Common myeloid progenitor, CD34-positive (primary cell): ENCODE results near the gene KLHL12.
A peak's percentile ranks its signal among the peaks of the same experiment; 100 is the strongest.

Experiments used
- CTCF ChIA-PET: fragments of 350-600 bp; sonication (Branson Sonifier 250); formaldehyde crosslinking; loops from one replicate; lab custom pipeline; 2021; ENCODE audit warnings: antibody characterized with exemption; lab: Charles Lee
- POLR2A ChIA-PET: fragments of 350-600 bp; sonication (Branson Sonifier 250); formaldehyde crosslinking; loops from one replicate; lab custom pipeline; 2021; ENCODE audit warnings: antibody characterized with exemption; lab: Charles Lee
- DNase-seq, 3 donors: peaks; one replicate each; pipeline versions ENCODE4 v3.0.0 to v3.0.0-alpha.2; 2013
- H3K27ac ChIP-seq, 2 experiments: 1 replicate in 1 of 2; 2 replicates in 1 of 2; pipeline ENCODE4 v1.7.0; 2013; ENCODE audit warnings: inconsistent platforms in 2 of 2, low read length in 2 of 2, mild to moderate bottlenecking in 2 of 2, low read depth in 1 of 2, moderate library complexity in 1 of 2; ENCODE audit not compliant: severe bottlenecking in 2 of 2, insufficient read depth in 1 of 2, poor library complexity in 1 of 2
- H3K27me3 ChIP-seq, 5 experiments: replicated peaks in 2 of 5; 1 replicate in 3 of 5; 2 replicates in 2 of 5; pipeline versions ENCODE4 v1.6.1 to v1.7.0; 2013; ENCODE audit warnings: low read length in 4 of 5, mild to moderate bottlenecking in 2 of 5, moderate library complexity in 2 of 5, inconsistent platforms in 1 of 5; ENCODE audit not compliant: insufficient read depth in 5 of 5, control insufficient read depth in 4 of 5
- H3K36me3 ChIP-seq, 4 experiments: 1 replicate in 2 of 4; 2 replicates in 2 of 4; pipeline versions ENCODE4 v1.6.1 to v1.7.0; 2013; ENCODE audit warnings: low read length in 3 of 4, control low read depth in 1 of 4, mild to moderate bottlenecking in 1 of 4; ENCODE audit not compliant: control insufficient read depth in 4 of 4, insufficient read depth in 4 of 4
- H3K4me1 ChIP-seq, 4 experiments: 1 replicate in 3 of 4; 2 replicates in 1 of 4; pipeline versions ENCODE4 v1.6.1 to v1.7.1; 2013; ENCODE audit warnings: low read length in 3 of 4, mild to moderate bottlenecking in 3 of 4, control low read depth in 1 of 4, inconsistent platforms in 1 of 4, moderate library complexity in 1 of 4; ENCODE audit not compliant: control insufficient read depth in 4 of 4, insufficient read depth in 4 of 4; ENCODE audit errors: control extremely low read depth in 1 of 4
- H3K4me3 ChIP-seq, 7 experiments: 1 replicate in 4 of 7; 2 replicates in 3 of 7; pipeline versions ENCODE4 v1.5.1 to v1.7.0; 2013; ENCODE audit warnings: mild to moderate bottlenecking in 7 of 7, low read length in 6 of 7, moderate library complexity in 6 of 7, inconsistent platforms in 2 of 7, low read depth in 2 of 7, control low read depth in 1 of 7; ENCODE audit not compliant: insufficient read depth in 4 of 7, control insufficient read depth in 1 of 7; ENCODE audit errors: extremely low read depth in 1 of 7
- H3K9me3 ChIP-seq, 5 experiments: 1 replicate in 4 of 5; 2 replicates in 1 of 5; pipeline versions ENCODE4 v1.6.1 to v1.7.1; 2013; ENCODE audit warnings: low read length in 4 of 5, mild to moderate bottlenecking in 2 of 5, inconsistent platforms in 1 of 5, low read depth in 1 of 5, moderate library complexity in 1 of 5; ENCODE audit not compliant: control insufficient read depth in 4 of 5, insufficient read depth in 2 of 5; ENCODE audit errors: control extremely low read depth in 1 of 5
- WGBS: methylation state at CpG from one replicate; pipeline ENCODE4 v1.1.5; 2013; ENCODE audit not compliant: insufficient coverage; 5-methylcytosine and 5-hydroxymethylcytosine counted together

The KLHL12 gene

GRCh38 chr1:202952099-202952498, 25.1 kb upstream of the KLHL12 start:
- H3K27me3 ChIP-seq, result no peaks in the 10 kb centered on the region
- no CpG with 5 or more reads among the region's 1 CpG for WGBS
- CTCF ChIA-PET, result interaction anchor here (1.1 to 3.3 kb wide), 5 partner anchors 10 to 47 kb away, joined by 3 to 18 read pairs (median 7); partner anchors contain the start of gene CYB5R1
- peaks cover 6 to 49% (median 28%) of the 10 kb centered on the region in 4 experiments for H3K36me3 ChIP-seq
- POLR2A ChIA-PET, result no interaction called here
- peak overlapping the region; percentile 41 to 52 for H3K27ac ChIP-seq
- no peaks in the 10 kb centered on the region for H3K9me3 ChIP-seq
- H3K4me3 ChIP-seq, result no peak overlapping the region
- peaks cover 24 to 36% (median 31%) of the 10 kb centered on the region in 4 experiments for H3K4me1 ChIP-seq
- no peak for DNase-seq

DNA sequence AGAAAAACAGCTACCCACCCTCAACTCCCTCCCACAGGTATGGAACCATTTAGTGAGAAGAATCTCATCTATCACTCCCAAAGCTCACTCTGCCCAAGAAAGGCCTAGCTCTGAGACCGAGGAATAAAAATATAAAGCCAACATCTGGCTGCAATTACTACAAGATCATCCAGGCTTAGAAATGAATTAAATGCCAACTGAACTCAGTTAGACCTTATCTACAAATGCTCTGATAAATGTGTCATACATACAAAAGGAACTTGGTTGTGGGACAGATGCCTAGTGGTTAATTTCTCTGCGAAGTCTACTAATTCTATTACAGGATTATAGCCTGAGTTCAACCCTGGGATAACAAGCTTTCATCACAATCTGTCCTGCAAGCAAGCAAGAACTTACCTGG, 24.4 kb upstream of the KLHL12 start:
- Histone ChIP-seq H3K27ac (peak overlapping the region in 1 of 2 experiments; percentile 19), H3K4me3 (no peak overlapping the region), H3K36me3 (peaks cover 10 to 51% (median 29%) of the 10 kb centered on the region in 4 experiments), H3K4me1 (peaks cover 17 to 30% (median 25%) of the 10 kb centered on the region in 4 experiments), H3K9me3 (no peaks in the 10 kb centered on the region), H3K27me3 (no peaks in the 10 kb centered on the region)
- POLR2A ChIA-PET, result no interaction called here
- DNase-seq, result no peak
- CTCF ChIA-PET, result interaction anchor here (1.2 kb wide), 1 partner anchor 9 kb away, joined by 7 read pairs; no protein-coding TSS in a partner anchor
- 100% methylated on average over 1 of the region's 2 CpGs for WGBS

DNA sequence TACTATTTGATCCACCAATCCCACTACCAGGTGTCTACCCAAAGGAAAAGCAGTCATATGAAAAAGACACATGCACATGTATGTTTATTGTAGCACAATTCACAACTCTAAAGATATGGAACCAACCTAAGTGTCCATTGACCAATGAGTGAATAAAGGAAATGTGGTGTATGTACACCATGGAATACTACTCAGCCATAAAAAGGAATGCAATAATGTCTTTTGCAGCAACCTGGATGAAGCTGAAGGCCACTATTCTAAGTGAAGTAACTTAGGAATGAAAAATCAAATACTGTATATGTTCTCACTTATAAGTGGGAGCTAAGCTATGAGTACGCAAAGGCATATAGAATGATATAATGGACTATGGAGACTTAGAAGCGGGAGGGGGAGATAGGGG, 18.4 kb upstream of the KLHL12 start:
- 100% methylated on average over 2 of the region's 2 CpGs for WGBS
- ChIA-PET CTCF (interaction anchor here (1.0 to 3.4 kb wide), 2 partner anchors 9 to 54 kb away, joined by 4 to 18 read pairs; no protein-coding TSS in a partner anchor), POLR2A (interaction anchor here (1.0 kb wide), 1 partner anchor 9 kb away, joined by 5 read pairs; no protein-coding TSS in a partner anchor)

GRCh38 chr1:202944438-202944921, 17.4 kb upstream of the KLHL12 start:
- H3K9me3 ChIP-seq, result no peaks in the 10 kb centered on the region
- no peaks in the 10 kb centered on the region for H3K4me1 ChIP-seq
- peaks cover 23 to 79% (median 63%) of the 10 kb centered on the region in 4 experiments for H3K36me3 ChIP-seq
- no peak overlapping the region for H3K27ac ChIP-seq
- ChIA-PET CTCF (interaction anchor here (1.3 to 3.4 kb wide), 5 partner anchors 10 to 50 kb away, joined by 4 to 18 read pairs (median 5); partner anchors contain the start of gene KLHL12), POLR2A (interaction anchor here (0.6 to 1.0 kb wide), 3 partner anchors 10 to 54 kb away, joined by 3 to 5 read pairs (median 3); no protein-coding TSS in a partner anchor)
- DNase-seq, result peak; percentile 32 to 70 (median 40)
- no peaks in the 10 kb centered on the region for H3K27me3 ChIP-seq
- WGBS, result 93% methylated on average over 3 of the region's 5 CpGs
- no peak overlapping the region for H3K4me3 ChIP-seq

More for the DNA sequence above, 18.4 kb upstream of the KLHL12 start:
- Histone ChIP-seq H3K4me3 (no peak overlapping the region), H3K27ac (no peak overlapping the region), H3K4me1 (no peaks in the 10 kb centered on the region), H3K36me3 (peaks cover 30 to 86% (median 66%) of the 10 kb centered on the region in 4 experiments), H3K9me3 (no peaks in the 10 kb centered on the region), H3K27me3 (no peaks in the 10 kb centered on the region)
- no peak for DNase-seq

DNA sequence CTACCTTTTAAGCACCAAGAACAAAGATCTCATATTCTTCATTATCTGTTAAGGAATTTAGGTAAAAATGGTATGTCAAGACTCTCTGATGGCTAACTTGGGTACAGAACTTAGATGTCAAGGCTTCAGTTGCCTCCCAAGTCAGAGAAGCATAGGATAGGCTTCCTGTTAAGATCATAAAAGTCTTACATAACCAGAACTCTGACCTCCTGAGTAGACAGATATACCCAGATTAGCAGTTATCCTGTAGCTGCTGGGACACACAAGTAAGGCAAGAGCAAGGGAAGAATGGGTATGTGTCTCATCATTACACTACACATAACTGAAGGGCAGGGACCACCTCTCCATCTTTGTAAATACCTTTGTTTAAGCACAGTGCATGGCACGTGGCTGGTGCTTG, 15.4 kb upstream of the KLHL12 start:
- no peaks in the 10 kb centered on the region for H3K4me1 ChIP-seq
- no peaks in the 10 kb centered on the region for H3K9me3 ChIP-seq
- no peak overlapping the region for H3K27ac ChIP-seq
- H3K4me3 ChIP-seq, result no peak overlapping the region
- peaks cover 20 to 62% (median 52%) of the 10 kb centered on the region in 4 experiments for H3K36me3 ChIP-seq
- no CpG with 5 or more reads among the region's 1 CpG for WGBS
- DNase-seq, result no peak
- ChIA-PET POLR2A (no interaction called here), CTCF (interaction anchor here (0.9 to 1.2 kb wide), 2 partner anchors 9 to 190 kb away, joined by 3 to 7 read pairs; no protein-coding TSS in a partner anchor)
- H3K27me3 ChIP-seq, result no peaks in the 10 kb centered on the region

- Histone ChIP-seq H3K27me3 (no peaks in the 10 kb centered on the region), H3K27ac (no peak overlapping the region), H3K4me3 (no peak overlapping the region), H3K4me1 (no peaks in the 10 kb centered on the region), H3K36me3 (peaks cover 20 to 58% (median 48%) of the 10 kb centered on the region in 4 experiments), H3K9me3 (no peaks in the 10 kb centered on the region)
- ChIA-PET POLR2A (no interaction called here), CTCF (interaction anchor here (0.9 kb wide), 1 partner anchor 189 kb away, joined by 3 read pairs; no protein-coding TSS in a partner anchor)
- WGBS, result 98% methylated on average over 4 of the region's 4 CpGs
- no peak for DNase-seq
These were observed 14.3 kb upstream of the KLHL12 start for GRCh38 chr1:202941372-202941771.

DNA sequence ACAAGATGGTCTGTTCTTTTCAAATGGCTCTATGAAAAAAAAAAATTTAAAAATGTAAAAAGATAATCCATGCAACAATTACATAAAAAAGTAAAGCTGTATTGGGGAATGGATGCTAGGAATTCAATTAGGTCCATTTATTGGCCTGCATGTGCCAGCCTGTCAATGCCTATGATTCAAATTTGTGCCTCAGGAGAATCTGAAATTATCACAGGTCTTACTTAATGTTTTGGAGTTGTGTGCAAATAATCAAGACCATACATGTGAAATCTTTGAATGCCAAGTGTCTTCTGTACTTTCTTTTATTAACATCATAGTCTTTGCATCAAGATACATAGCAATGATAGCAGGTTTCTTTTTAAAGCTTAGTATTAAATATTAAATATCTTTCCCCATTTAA, 13.5 kb upstream of the KLHL12 start:
- H3K4me3 ChIP-seq, result no peak overlapping the region
- peaks cover 18 to 50% (median 42%) of the 10 kb centered on the region in 4 experiments for H3K36me3 ChIP-seq
- H3K9me3 ChIP-seq, result no peaks in the 10 kb centered on the region
- POLR2A ChIA-PET, result interaction anchor here (0.6 kb wide), 1 partner anchor 903 kb away, joined by 3 read pairs; no protein-coding TSS in a partner anchor
- CTCF ChIA-PET, result interaction anchor here (0.6 kb wide), 1 partner anchor 41 kb away, joined by 3 read pairs; no protein-coding TSS in a partner anchor
- no peaks in the 10 kb centered on the region for H3K27me3 ChIP-seq
- H3K4me1 ChIP-seq, result no peaks in the 10 kb centered on the region
- DNase-seq, result no peak
- H3K27ac ChIP-seq, result no peak overlapping the region
